ELR (cell line): ENCODE results near the gene ARTN.

Source experiments
- DNase-seq: peaks from one replicate; pipeline ENCODE4 v3.0.0-alpha.2; 2015; ENCODE audit warnings: low read depth

The ARTN gene

GRCh38 chr1:43925846-43926245 lies 7.8 kb upstream of the ARTN start:
- no peak for DNase-seq

GRCh38 chr1:43930168-43930948 lies 3.2 kb upstream of the ARTN start:
- DNase-seq = no peak

GRCh38 chr1:43930949-43931275 lies 2.7 kb upstream of the ARTN start:
- DNase-seq = no peak

GRCh38 chr1:43931711-43932660 lies 1.6 kb upstream of the ARTN start:
- no peak for DNase-seq

- DNase-seq = peak; percentile 82
Observed at GRCh38 chr1:43932786-43933385, 715 bp upstream of the ARTN start.

DNA sequence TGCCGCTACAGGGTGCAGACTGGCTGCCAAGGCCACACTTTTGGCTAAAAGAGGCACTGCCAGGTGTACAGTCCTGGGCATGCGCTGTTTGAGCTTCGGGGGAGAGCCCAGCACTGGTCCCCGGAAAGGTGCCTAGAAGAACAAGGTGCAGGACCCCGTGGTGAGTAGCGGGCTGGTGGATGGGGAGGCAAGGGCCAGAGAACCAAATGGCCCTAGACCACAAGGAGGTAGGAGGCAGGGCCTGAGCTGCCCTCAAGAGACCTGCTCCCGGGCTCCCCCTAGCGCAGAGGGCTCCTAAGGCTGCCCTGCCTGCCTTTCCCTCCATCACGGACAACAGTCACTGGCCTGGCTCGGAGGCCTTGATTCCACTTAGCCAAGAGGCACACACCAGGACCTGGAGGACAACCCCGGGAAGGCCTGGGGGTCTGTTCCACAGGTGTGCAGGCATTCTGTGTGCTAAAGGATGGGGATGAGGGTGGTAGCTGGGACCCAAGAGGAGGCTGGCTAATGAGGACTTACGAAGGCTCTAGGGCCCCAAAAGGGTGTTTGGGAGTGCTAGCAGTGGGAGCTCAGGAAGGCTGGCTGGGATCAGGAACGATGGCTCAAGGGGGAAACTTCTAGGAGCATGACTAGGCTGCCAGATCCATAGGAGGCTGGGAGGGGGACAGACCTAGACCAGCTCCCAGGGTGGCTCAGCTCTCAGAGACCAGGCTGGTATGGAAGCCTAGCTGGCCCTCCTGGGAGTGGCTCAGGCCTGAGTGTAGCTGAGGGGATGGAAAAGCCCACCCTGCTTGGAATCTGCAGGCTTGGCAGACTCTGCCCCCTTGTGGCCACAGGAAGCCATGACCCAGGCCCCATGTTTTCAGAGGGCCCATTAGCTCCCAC lies 742 bp downstream of the ARTN start:
- DNase-seq = peak; percentile 76

DNA sequence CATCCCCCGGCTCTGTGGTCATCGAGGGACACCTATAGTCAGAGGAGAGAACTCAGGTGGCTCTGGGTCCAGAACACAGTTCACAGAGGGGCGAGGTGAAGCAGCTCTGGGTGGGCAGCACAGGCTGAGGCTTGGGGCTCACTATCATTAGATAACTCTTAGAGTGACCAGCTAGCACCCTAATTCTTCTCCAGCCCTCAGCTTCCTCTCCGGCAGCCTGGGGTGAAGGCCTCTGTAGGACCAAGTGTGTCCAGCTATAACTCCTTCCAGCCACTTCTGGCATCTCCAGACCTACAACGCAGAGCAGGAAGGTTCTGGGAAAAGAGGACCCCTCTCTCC lies 1.4 kb downstream of the ARTN start:
- no peak for DNase-seq

DNA sequence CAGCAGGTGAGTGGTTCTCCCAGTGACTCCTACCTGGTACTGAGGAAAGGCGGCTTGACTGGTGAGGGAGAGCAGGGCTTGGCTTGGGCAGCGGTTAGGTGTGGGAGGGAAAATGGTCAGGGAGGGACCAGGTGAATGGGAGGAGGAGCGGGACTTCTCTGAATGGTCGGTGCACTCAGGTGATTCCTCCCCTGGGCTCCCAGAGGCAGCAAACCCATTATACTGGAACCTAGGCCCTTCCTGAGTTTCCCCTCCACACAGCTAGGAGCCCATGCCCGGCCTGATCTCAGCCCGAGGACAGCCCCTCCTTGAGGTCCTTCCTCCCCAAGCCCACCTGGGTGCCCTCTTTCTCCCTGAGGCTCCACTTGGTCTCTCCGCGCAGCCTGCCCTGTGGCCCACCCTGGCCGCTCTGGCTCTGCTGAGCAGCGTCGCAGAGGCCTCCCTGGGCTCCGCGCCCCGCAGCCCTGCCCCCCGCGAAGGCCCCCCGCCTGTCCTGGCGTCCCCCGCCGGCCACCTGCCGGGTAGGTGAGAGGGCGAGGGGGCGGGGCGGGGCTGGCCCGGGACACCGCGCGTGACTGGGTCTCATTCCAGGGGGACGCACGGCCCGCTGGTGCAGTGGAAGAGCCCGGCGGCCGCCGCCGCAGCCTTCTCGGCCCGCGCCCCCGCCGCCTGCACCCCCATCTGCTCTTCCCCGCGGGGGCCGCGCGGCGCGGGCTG lies 2.3 kb downstream of the ARTN start:
- no peak for DNase-seq

- DNase-seq = peak; percentile 44
Observed at GRCh38 chr1:43936431-43937151, 3.0 kb downstream of the ARTN start.

DNA sequence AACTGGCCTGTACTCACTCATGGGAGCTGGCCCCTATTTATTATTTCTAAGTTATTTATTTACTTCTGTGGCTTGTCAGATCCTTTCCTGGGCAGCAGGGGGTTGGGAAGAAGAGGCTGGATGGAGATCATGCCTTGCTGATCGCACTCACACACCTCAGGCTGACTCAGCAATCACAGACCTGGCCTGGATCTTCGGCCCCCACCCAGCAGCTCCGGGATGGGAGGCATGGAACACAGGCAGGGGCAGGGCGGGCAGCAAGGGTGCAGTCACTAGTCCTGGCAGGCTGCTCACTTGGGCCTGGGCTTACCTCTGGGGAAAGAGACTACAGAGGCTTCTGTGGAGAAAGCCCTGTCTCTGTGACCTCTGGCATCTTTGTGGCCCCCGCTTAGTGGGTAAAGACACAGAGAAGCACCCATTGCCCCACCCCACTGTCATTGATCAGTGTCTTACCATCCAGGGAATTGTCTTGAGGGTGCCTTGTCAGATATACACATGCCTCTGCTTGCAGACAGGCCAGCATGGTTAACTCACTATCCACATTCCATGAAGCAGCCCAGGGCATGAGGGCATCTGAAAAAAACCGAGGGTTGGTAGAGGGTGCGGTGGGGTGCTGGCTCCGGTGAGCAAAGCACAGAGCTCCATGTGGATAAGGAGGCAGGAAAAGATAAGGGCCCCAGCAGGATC lies 3.7 kb downstream of the ARTN start:
- no peak for DNase-seq

DNA sequence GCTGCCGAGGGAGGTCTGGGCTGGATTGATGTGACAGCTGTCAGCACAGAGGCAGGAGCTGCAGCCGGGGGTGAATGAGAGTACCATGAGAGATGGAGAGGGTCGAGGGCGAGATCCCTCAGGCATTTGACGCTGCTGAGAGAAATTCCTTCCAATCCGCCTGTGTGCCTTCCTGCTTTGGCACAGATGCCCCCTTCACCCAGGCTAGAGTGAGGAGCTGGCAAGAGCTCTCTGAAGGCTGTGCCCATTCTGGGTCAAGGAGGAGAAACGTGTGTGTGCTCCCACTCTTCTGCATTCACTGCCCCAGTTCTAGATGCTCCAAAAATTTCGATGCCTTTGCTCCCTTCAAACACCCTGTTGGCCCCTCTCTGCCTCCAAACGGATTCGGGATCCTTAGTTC lies 4.8 kb downstream of the ARTN start:
- no peak for DNase-seq

GRCh38 chr1:43938892-43939587 lies 5.4 kb downstream of the ARTN start:
- no peak for DNase-seq

GRCh38 chr1:43942411-43942810 lies 8.8 kb downstream of the ARTN start:
- DNase-seq = no peak

GRCh38 chr1:43944860-43945259 lies 11.3 kb downstream of the ARTN start:
- no peak for DNase-seq

GRCh38 chr1:43945674-43946235 lies 12.2 kb downstream of the ARTN start:
- DNase-seq = no peak

DNA sequence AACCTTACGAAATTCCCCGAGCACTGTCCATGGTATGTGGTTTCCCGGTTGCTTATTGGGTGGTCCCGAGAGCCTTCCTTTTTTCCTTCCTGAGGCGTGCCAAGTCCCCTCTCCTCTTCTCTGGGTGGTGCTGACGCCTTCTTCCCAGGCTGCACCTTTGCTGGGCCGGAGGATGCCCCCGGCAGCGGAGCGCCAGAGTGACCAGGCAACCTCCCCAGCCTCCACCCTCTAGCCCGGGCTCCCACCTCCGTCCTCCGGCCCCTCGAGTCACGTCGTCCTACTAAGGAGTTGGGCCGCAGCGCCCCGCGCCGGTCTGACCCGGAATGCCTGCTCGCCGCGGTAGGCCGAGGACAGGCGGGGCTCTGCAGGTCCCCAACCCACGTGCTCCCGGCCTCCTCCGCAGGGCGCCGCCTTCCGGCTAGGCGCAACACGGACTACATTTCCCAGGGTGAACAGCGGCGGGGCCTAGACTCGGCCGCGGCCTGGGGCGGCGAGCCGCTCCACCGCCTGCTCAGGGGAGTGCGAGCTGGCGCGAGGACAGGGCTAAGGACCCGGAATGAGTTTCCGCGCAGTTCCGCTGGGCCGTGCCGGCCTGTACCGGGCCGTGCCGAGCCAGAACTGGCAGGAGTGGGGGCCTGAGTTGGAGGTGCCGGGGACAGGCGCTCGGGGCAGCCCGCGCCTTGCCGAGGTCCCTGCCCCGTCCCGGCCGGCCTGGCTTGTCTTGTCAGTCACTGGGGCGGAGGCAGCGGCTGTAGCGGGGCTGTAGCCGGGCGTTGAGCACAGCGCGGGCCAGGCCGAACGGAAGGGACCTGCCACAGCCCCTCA lies 12.8 kb downstream of the ARTN start, which contains the start of gene IPO13:
TSS of gene IPO13 (plus strand) at position 715 of the 825 bp plus-strand sequence. CDS start 651 bp downstream, outside the sequence.
- DNase-seq = peak; percentile 97

GRCh38 chr1:43947061-43947873 lies 13.7 kb downstream of the ARTN start:
- DNase-seq = no peak
